ENCODE measurements around the gene GMPPA.

Gene GMPPA

GRCh38 chr2:219501849-219502248 is 3.2 kb downstream of the GMPPA start:
- DNase-seq (ENCODE audit: low spot score): no peak
- H3K27ac ChIP-seq: no peak overlapping the region
- ChIA-PET POLR2A (ENCODE audit: low non-redundant PET) (no interaction called here), CTCF (no interaction called here)
- TF ChIP-seq CTCF (conservative IDR thresholded peaks at IDR 0.05; ENCODE audit: low read depth): no peak

- TF ChIP-seq CTCF (conservative IDR thresholded peaks at IDR 0.05; ENCODE audit: low read depth): no peak
- H3K27ac ChIP-seq: no peak overlapping the region
- DNase-seq (ENCODE audit: low spot score): no peak
- CTCF ChIA-PET: no interaction called here
- POLR2A ChIA-PET (ENCODE audit: low non-redundant PET): no interaction called here
Observed at GRCh38 chr2:219502618-219503017, 3.9 kb downstream of the GMPPA start.

DNA sequence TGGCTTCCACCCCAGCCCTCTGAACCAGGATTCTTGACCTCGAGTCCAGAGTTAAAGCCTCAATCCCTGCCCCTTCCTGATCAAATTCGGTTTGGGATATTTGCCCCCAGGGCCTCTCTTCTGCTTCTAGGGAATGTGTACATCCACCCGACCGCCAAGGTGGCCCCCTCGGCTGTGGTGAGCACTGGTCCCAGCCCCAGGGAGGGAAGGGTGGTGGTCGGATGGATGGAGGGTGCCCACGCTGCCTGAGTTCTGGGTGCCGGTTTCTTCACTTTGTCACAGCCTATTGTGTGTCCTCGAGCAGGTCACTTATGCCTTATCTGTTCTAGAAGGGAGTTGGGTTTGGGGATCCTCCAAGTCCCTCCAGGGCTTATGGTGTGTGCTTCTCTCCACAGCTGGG is 6.9 kb downstream of the GMPPA start:
- ChIA-PET POLR2A (ENCODE audit: low non-redundant PET) (no interaction called here), CTCF (no interaction called here)
- DNase-seq (ENCODE audit: low spot score): no peak
- no peak for TF ChIP-seq CTCF (conservative IDR thresholded peaks at IDR 0.05; ENCODE audit: low read depth)
- no peak overlapping the region for H3K27ac ChIP-seq

GRCh38 chr2:219506153-219506801 is 7.6 kb downstream of the GMPPA start:
- DNase-seq (ENCODE audit: low spot score): no peak
- H3K27ac ChIP-seq: peak overlapping the region; percentile 25; the same call in 1 of the 2 replicates
- no peak for TF ChIP-seq CTCF (conservative IDR thresholded peaks at IDR 0.05; ENCODE audit: low read depth)
- ChIA-PET CTCF (interaction anchor here (0.9 kb wide), 1 partner anchor 47 kb away, joined by 4 read pairs; no protein-coding TSS in a partner anchor), POLR2A (ENCODE audit: low non-redundant PET) (no interaction called here)

GRCh38 chr2:219506802-219507526 is 8.3 kb downstream of the GMPPA start:
- ChIA-PET POLR2A (ENCODE audit: low non-redundant PET) (interaction anchor here (1.1 kb wide), 1 partner anchor 8 kb away, joined by 4 read pairs; the partner anchor contains the start of gene GMPPA), CTCF (interaction anchor here (0.9 to 3.6 kb wide), 2 partner anchors 22 to 47 kb away, joined by 4 to 26 read pairs; no protein-coding TSS in a partner anchor)
- DNase-seq (ENCODE audit: low spot score): no peak
- peak overlapping the region; percentile 25; the same call in 1 of the 2 replicates for H3K27ac ChIP-seq
- no peak for TF ChIP-seq CTCF (conservative IDR thresholded peaks at IDR 0.05; ENCODE audit: low read depth)

GRCh38 chr2:219507581-219508443 is 9.1 kb downstream of the GMPPA start:
- no peak for DNase-seq (ENCODE audit: low spot score)
- TF ChIP-seq CTCF (conservative IDR thresholded peaks at IDR 0.05; ENCODE audit: low read depth): no peak
- H3K27ac ChIP-seq: no peak overlapping the region
- CTCF ChIA-PET: interaction anchor here (0.5 to 3.6 kb wide), 6 partner anchors 8 to 1217 kb away, joined by 3 to 26 read pairs (median 6); partner anchors contain the start of gene GMPPA
- POLR2A ChIA-PET (ENCODE audit: low non-redundant PET): interaction anchor here (0.6 to 1.1 kb wide), 2 partner anchors 9 to 73 kb away, joined by 3 to 4 read pairs; partner anchors contain the start of genes GMPPA and SPEG

All from RWPE1 (cell line).